Neural cell (in vitro differentiated cells): ENCODE measurements around the gene BLCAP. TPM values are rescaled to one million over a fixed set of nuclear protein-coding genes. Genes with fewer than 3 reads are reported as not detected.

Source experiments
- H2AFZ ChIP-seq: fragments of 200-600, 300-800 bp; sonication (generic), shearing (Covaris generic); 2 replicates; pipeline ENCODE4 v1.6.0; 2014; ENCODE audit warnings: low read depth, mild to moderate bottlenecking, antibody characterized with exemption, low read length, moderate library complexity
- H3F3A ChIP-seq: fragments of 200-600 bp; shearing (Covaris generic); 2 replicates; pipeline ENCODE4 v1.6.1; 2016; ENCODE audit warnings: mild to moderate bottlenecking, moderate library complexity, mixed read lengths, antibody characterized with exemption, low read length; ENCODE audit not compliant: insufficient read depth, poor library complexity, severe bottlenecking
- H3K27ac ChIP-seq: fragments of 200-600, 300-800 bp; sonication (generic), shearing (Covaris generic); 2 replicates; pipeline ENCODE4 v1.5.1; 2014; ENCODE audit warnings: mild to moderate bottlenecking, low read length, moderate library complexity
- H3K27me3 ChIP-seq: fragments of 300-800, 200-600 bp; sonication (generic), shearing (Covaris generic); 2 replicates; pipeline ENCODE4 v1.6.0; 2014; ENCODE audit warnings: mild to moderate bottlenecking, low read depth, low read length, moderate library complexity; ENCODE audit not compliant: insufficient read depth
- H3K36me3 ChIP-seq: fragments of 300-800, 200-600 bp; sonication (generic), shearing (Covaris generic); 2 replicates; pipeline ENCODE4 v1.5.1; 2014; ENCODE audit warnings: mild to moderate bottlenecking, antibody characterized with exemption, low read length, moderate library complexity; ENCODE audit not compliant: insufficient read depth
- H3K4me2 ChIP-seq: fragments of 300-800, 200-600 bp; sonication (generic), shearing (Covaris generic); 2 replicates; pipeline ENCODE4 v1.6.0; 2014; ENCODE audit warnings: mild to moderate bottlenecking, low read length
- H3K4me3 ChIP-seq: fragments of 300-800, 200-600 bp; sonication (generic), shearing (Covaris generic); 2 replicates; pipeline ENCODE4 v1.5.1; 2014; ENCODE audit warnings: mild to moderate bottlenecking, low read length, moderate library complexity
- H3K79me2 ChIP-seq: fragments of 200-600 bp; shearing (Covaris generic); replicated peaks from 2 replicates; pipeline ENCODE4 v1.6.0; 2014; ENCODE audit warnings: mild to moderate bottlenecking, low read length, moderate library complexity; ENCODE audit not compliant: insufficient read depth
- H3K9ac ChIP-seq: fragments of 300-800, 200-600 bp; sonication (generic), shearing (Covaris generic); 2 replicates; pipeline ENCODE4 v1.6.1; 2016; ENCODE audit warnings: mild to moderate bottlenecking, low read length, mixed read lengths
- H3K9me2 ChIP-seq: fragments of 200-600 bp; shearing (Covaris generic); 2 replicates; pipeline ENCODE4 v1.6.1; 2016; ENCODE audit warnings: mild to moderate bottlenecking, low read length, mixed read lengths; ENCODE audit not compliant: insufficient read depth
- H3K9me3 ChIP-seq: fragments of 200-600, 300-800 bp; sonication (generic), shearing (Covaris generic); 2 replicates; pipeline ENCODE4 v1.6.1; 2016; ENCODE audit warnings: mild to moderate bottlenecking, mixed run types, low read length, moderate library complexity, mixed read lengths
- H4K20me1 ChIP-seq: fragments of 200-600 bp; shearing (Covaris generic); 2 replicates; pipeline ENCODE4 v1.6.1; 2016; ENCODE audit warnings: mild to moderate bottlenecking, mixed run types; ENCODE audit not compliant: insufficient read depth
- CTCF ChIP-seq: fragments of 450-650 bp; IDR thresholded peaks from 2 replicates; pipeline ENCODE4 v1.5.1; 2014; ENCODE audit warnings: antibody characterized with exemption, mild to moderate bottlenecking, moderate library complexity; ENCODE audit not compliant: poor library complexity, severe bottlenecking
- EP300 ChIP-seq: fragments of 450-650 bp; conservative IDR thresholded peaks from 2 replicates; pipeline ENCODE4 v1.6.1; 2014; ENCODE audit warnings: antibody characterized with exemption, mild to moderate bottlenecking, moderate library complexity; ENCODE audit not compliant: poor library complexity, severe bottlenecking
- EZH2 ChIP-seq: fragments of 200-600, 300-800 bp; shearing (Covaris generic), sonication (generic); IDR thresholded peaks from 2 replicates; pipeline ENCODE4 v1.6.1; 2014; ENCODE audit warnings: antibody characterized with exemption, low read length, borderline replicate concordance, mild to moderate bottlenecking; ENCODE audit not compliant: insufficient read depth, poor library complexity, severe bottlenecking
- MXI1 ChIP-seq: fragments of 450-650 bp; conservative IDR thresholded peaks from 2 replicates; pipeline ENCODE4 v1.6.1; 2014; ENCODE audit warnings: antibody characterized with exemption, mild to moderate bottlenecking; ENCODE audit not compliant: poor library complexity, severe bottlenecking
- POLR2AphosphoS5 ChIP-seq: IDR thresholded peaks from 2 replicates; pipeline ENCODE4 v1.6.1; 2012
- RAD21 ChIP-seq: fragments of 450-650 bp; conservative IDR thresholded peaks from 2 replicates; pipeline ENCODE4 v1.6.1; 2014; ENCODE audit warnings: antibody characterized with exemption, mild to moderate bottlenecking, moderate library complexity
- REST ChIP-seq: IDR thresholded peaks from 2 replicates; pipeline ENCODE4 v1.6.1; 2012; ENCODE audit warnings: borderline replicate concordance
- SMC3 ChIP-seq: fragments of 450-650 bp; conservative IDR thresholded peaks from 2 replicates; pipeline ENCODE4 v1.6.1; 2014; ENCODE audit warnings: antibody characterized with exemption, mild to moderate bottlenecking, moderate library complexity; ENCODE audit not compliant: poor library complexity
- TAF1 ChIP-seq: IDR thresholded peaks from 2 replicates; pipeline ENCODE4 v1.6.1; 2012; ENCODE audit warnings: low read depth
- polyA plus RNA-seq: library from polyadenylated mRNA; depleted of rRNA; stranded (reverse); fragments of >200 nt; gene quantifications from 2 replicates; pipeline ENCODE4 v1.2.3, GENCODE V29; 2014

BLCAP gene
- polyA plus RNA-seq, 1 donor from 2014 or later = 344 TPM

- Histone ChIP-seq H2AFZ (no peak within 1 kb of the TSS), H3K36me3 (no peaks in the 10 kb centered on the region), H3K4me2 (peak within 1 kb of the TSS; percentile 55), H3K27me3 (no peaks in the 10 kb centered on the region), H3K4me3 (peak within 1 kb of the TSS; percentile 85), H3K27ac (peak within 1 kb of the TSS; percentile 87), H3K79me2 (peaks cover 71% of the 10 kb centered on the region), H3F3A (no peaks in the 10 kb centered on the region), H3K9ac (peak within 1 kb of the TSS; percentile 88), H3K9me3 (peaks cover 4% of the 10 kb centered on the region), H3K9me2 (no peaks in the 10 kb centered on the region), H4K20me1 (peaks cover 6% of the 10 kb centered on the region)
- TF ChIP-seq MXI1 (no peak), POLR2AphosphoS5 (peak; percentile 96), RAD21 (peak; percentile 48), REST (peak; percentile 79), CTCF (no peak), TAF1 (peak; percentile 85)
Observed at GRCh38 chr20:37521061-37521771, 6.5 kb downstream of the BLCAP start, which contains the start of gene NNAT. TSS of gene NNAT (plus strand) at chr20:37521250. CDS start at chr20:37521332, 82 bp downstream.

GRCh38 chr20:37520419-37520955 lies 7.2 kb downstream of the BLCAP start:
- H3K79me2 ChIP-seq = peaks cover 70% of the 10 kb centered on the region
- no peaks in the 10 kb centered on the region for H3F3A ChIP-seq
- H3K4me3 ChIP-seq = peak overlapping the region; percentile 85
- H3K36me3 ChIP-seq = peaks cover 4% of the 10 kb centered on the region
- no peak overlapping the region for H2AFZ ChIP-seq
- peaks cover 6% of the 10 kb centered on the region for H4K20me1 ChIP-seq
- H3K4me2 ChIP-seq = no peak overlapping the region
- H3K9me3 ChIP-seq = peaks cover 4% of the 10 kb centered on the region
- no peak for TF ChIP-seq EZH2
- TF ChIP-seq REST = no peak
- TF ChIP-seq TAF1 = no peak
- no peak for TF ChIP-seq RAD21
- no peak for TF ChIP-seq EP300
- TF ChIP-seq MXI1 = no peak
- no peak for TF ChIP-seq POLR2AphosphoS5
- TF ChIP-seq CTCF = no peak
- no peak for TF ChIP-seq SMC3
- H3K27ac ChIP-seq = peak overlapping the region; percentile 87
- H3K27me3 ChIP-seq = no peaks in the 10 kb centered on the region
- H3K9me2 ChIP-seq = no peaks in the 10 kb centered on the region
- peak overlapping the region; percentile 88 for H3K9ac ChIP-seq
